Skeletal muscle tissue (tissue), 4 donors: ENCODE results near the gene UBAC2. TPM values are rescaled to one million over a fixed set of nuclear protein-coding genes. Genes with fewer than 3 reads are reported as not detected.
A peak's percentile ranks its signal among the peaks of the same experiment; 100 is the strongest.
"Not testable (repeated sequence)": the region's sequence is repeated elsewhere in the genome, so short reads cannot be mapped to it uniquely, and the experiment has no call there.

ENCODE experiments used
- H3K27ac ChIP-seq: one replicate; pipeline ENCODE4 v1.7.0; 2013; ENCODE audit warnings: mild to moderate bottlenecking, low read depth, low read length, inconsistent platforms
- H3K27me3 ChIP-seq, 3 donors: one replicate each; pipeline ENCODE4 v1.7.0; 2013; ENCODE audit warnings: low read length in 3 of 3; ENCODE audit not compliant: control insufficient read depth in 3 of 3, insufficient read depth in 3 of 3
- H3K36me3 ChIP-seq, 3 donors: one replicate each; pipeline ENCODE4 v1.7.0; 2013; ENCODE audit warnings: low read length in 3 of 3; ENCODE audit not compliant: control insufficient read depth in 3 of 3, insufficient read depth in 3 of 3
- H3K4me1 ChIP-seq, 3 donors: one replicate each; pipeline ENCODE4 v1.7.0; 2013; ENCODE audit warnings: low read length in 3 of 3, mild to moderate bottlenecking in 3 of 3; ENCODE audit not compliant: control insufficient read depth in 3 of 3, insufficient read depth in 3 of 3
- H3K4me3 ChIP-seq, 3 donors: one replicate each; pipeline ENCODE4 v1.7.0; 2013; ENCODE audit warnings: low read length in 3 of 3
- H3K9ac ChIP-seq, 3 donors: one replicate each; pipeline ENCODE4 v1.7.0; 2013; ENCODE audit warnings: low read length in 3 of 3, mild to moderate bottlenecking in 3 of 3, moderate library complexity in 2 of 3, low read depth in 1 of 3
- H3K9me3 ChIP-seq, 3 donors: one replicate each; pipeline ENCODE4 v1.7.0; 2013; ENCODE audit warnings: low read length in 3 of 3; ENCODE audit not compliant: control insufficient read depth in 3 of 3
- total RNA-seq: library from RNA; depleted of rRNA; stranded (reverse); fragments of >200 nt; gene quantifications from one replicate; pipeline ENCODE4 v1.2.3, GENCODE V29; 2014
- donor health status: Osteomylitis.

UBAC2 gene
- total RNA-seq, 1 donor from 2014 or later: 100 TPM

DNA sequence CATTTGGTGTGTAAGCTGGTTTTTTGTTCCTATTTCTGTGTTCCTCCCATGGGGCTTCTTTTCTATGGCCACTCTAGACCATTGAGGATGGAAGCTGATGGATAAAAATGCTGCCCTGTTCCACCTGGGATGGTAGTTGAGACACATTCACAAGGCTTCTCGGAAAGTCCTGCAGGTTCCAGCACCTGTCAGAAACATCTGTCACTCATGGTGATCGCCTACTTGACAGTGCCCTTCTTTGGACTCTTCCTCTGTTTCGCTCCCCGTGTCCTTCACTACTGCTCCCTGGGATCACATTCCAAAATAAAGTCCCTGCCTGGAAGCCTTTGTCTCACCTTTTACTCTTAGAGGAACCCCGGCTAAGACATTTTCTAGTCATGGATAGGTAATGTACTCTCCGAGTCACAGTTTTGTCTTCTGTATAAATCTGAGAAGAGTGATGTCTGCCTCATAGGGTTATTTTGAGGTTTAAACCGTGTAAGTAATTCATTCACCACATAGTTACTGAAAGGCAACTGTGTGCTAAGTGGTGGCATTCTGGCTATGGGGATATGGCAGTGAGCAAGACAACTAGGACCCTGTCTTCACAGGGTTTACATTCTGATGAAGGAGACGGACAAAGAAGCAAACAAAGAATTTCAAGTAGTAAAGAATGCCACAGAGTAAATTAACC lies 21.0 kb downstream of the UBAC2 start:
- Histone ChIP-seq H3K27me3 (no peaks in the 10 kb centered on the region), H3K36me3 (no peaks in the 10 kb centered on the region), H3K9me3 (no peaks in the 10 kb centered on the region), H3K27ac (peak overlapping the region; percentile 87), H3K9ac (peak overlapping the region in 1 of 3 donors; percentile 43), H3K4me1 (peaks cover 46 to 67% (median 47%) of the 10 kb centered on the region in 3 donors), H3K4me3 (peak overlapping the region; percentile 8 to 40 (median 38))

DNA sequence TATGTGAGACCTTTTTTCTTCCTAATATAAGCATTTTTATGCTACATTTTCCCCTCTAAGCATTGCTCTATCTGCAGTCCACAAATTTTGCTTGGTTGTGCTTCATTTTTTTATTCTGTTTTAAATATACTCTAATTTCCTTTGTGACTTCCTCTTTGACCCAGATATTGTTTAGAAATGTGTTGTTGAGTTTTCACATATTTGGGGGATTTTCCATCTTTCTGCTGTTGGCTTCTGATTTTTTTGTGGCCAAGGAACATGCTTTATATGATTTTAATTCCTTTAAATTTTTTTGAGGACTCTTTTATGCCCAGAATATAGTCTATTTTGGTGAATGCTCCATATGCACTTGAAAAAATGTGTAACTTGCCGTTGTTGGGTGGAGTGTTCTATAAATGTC lies 22.9 kb downstream of the UBAC2 start:
- H3K4me1 ChIP-seq: peaks cover 36 to 67% (median 41%) of the 10 kb centered on the region in 3 donors
- peak overlapping the region; percentile 87 for H3K27ac ChIP-seq
- no peak overlapping the region for H3K4me3 ChIP-seq
- H3K9ac ChIP-seq: no peak overlapping the region
- no peaks in the 10 kb centered on the region for H3K36me3 ChIP-seq
- H3K27me3 ChIP-seq: no peaks in the 10 kb centered on the region
- no peaks in the 10 kb centered on the region for H3K9me3 ChIP-seq

DNA sequence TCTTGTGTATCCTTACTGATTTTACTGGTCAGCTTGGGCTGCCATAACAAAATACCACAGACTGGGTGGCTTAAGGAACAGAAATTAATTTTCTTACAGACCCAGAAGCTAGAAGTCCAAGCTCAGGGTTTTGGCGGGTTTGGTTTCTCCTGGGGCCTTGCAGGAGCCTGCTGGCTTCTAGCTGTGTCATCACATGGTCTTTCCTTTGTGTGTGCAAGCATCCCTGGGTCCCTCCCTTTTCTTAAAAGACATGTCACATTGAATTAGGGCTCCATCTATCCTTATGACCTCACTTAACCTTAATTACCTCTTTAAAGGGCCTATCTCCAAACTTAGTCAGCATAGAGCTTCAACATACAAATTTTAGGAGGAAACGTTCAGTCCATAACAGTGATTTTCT lies 23.4 kb downstream of the UBAC2 start:
- Histone ChIP-seq H3K36me3 (no peaks in the 10 kb centered on the region), H3K27ac (peak overlapping the region; percentile 87), H3K9me3 (no peaks in the 10 kb centered on the region), H3K27me3 (no peaks in the 10 kb centered on the region), H3K4me3 (no peak overlapping the region), H3K4me1 (peaks cover 36 to 67% (median 40%) of the 10 kb centered on the region in 3 donors), H3K9ac (no peak overlapping the region)

DNA sequence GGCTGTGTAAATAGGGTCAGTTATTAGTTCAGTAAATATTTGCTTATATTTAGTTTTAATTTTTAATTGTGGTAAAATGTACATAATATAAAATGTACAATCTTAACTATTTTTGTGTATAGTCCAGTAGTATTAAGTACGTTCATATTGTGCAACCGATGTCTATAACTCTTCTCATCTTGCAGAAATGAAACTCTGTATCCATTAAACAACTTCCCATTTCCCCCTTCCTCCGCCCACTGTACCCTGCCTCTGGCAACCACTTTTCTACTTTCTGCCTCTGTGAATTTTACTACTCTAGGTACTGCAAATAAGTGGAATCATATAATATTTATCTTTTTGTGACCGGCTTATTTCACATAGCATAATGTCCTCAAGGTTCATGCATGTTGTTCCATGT lies 24.4 kb downstream of the UBAC2 start:
- Histone ChIP-seq H3K27ac (no peak overlapping the region), H3K36me3 (no peaks in the 10 kb centered on the region), H3K27me3 (no peaks in the 10 kb centered on the region), H3K4me3 (no peak overlapping the region), H3K9me3 (no peaks in the 10 kb centered on the region), H3K9ac (no peak overlapping the region), H3K4me1 (peaks cover 39 to 66% (median 45%) of the 10 kb centered on the region in 3 donors)

DNA sequence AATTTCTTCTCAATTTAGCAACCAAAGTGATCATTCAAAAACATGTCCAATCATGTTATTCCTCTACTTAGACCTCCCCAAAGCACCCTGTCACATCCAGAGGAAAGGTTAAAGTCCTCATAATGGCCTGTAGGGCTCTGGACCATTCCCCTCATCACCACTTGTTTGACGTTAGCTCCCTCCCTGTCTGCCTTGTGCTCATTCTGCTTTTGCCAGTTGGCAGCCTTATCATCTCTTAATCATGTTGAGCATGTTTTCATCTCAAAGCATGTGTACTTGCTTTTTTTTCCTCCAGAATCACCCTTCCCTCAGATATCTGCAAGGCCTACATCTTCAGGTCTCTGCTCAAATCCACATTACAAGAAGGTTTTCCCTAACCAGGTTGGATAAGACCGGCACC lies 25.9 kb downstream of the UBAC2 start:
- Histone ChIP-seq H3K9ac (no peak overlapping the region), H3K4me3 (no peak overlapping the region), H3K27ac (no peak overlapping the region), H3K36me3 (no peaks in the 10 kb centered on the region), H3K4me1 (peaks cover 34 to 65% (median 39%) of the 10 kb centered on the region in 3 donors), H3K27me3 (no peaks in the 10 kb centered on the region), H3K9me3 (no peaks in the 10 kb centered on the region)

DNA sequence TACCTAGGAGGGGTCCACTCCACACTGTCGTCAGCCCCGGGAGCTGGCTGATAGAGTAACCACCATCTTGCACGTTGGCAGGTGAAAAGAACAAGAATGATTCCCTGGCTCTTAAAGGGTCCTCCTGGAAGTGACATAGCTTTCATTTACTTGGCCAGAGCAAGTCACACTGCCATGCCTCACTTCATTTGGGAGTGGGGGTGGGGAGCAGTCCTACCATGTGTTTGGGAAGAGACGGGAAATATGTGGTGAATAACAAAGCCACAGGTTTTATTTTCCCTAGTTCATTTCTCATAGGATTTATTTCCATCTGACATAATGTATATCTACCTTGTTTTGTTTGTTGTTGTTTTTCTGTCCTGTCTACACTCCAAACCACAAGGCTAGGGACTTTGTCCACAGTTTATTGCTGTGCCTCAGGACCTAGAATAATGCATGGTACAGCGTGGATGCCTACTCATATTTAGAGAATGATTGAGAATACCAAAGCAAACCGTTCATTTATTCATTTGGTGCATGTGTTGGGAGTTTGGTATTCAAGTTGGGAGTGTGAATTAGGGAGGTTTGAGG lies 26.8 kb downstream of the UBAC2 start:
- no peaks in the 10 kb centered on the region for H3K27me3 ChIP-seq
- peaks cover 35 to 60% (median 37%) of the 10 kb centered on the region in 3 donors for H3K4me1 ChIP-seq
- H3K36me3 ChIP-seq: no peaks in the 10 kb centered on the region
- H3K9me3 ChIP-seq: no peaks in the 10 kb centered on the region
- H3K27ac ChIP-seq: peak overlapping the region; percentile 80
- H3K9ac ChIP-seq: no peak overlapping the region
- H3K4me3 ChIP-seq: no peak overlapping the region

DNA sequence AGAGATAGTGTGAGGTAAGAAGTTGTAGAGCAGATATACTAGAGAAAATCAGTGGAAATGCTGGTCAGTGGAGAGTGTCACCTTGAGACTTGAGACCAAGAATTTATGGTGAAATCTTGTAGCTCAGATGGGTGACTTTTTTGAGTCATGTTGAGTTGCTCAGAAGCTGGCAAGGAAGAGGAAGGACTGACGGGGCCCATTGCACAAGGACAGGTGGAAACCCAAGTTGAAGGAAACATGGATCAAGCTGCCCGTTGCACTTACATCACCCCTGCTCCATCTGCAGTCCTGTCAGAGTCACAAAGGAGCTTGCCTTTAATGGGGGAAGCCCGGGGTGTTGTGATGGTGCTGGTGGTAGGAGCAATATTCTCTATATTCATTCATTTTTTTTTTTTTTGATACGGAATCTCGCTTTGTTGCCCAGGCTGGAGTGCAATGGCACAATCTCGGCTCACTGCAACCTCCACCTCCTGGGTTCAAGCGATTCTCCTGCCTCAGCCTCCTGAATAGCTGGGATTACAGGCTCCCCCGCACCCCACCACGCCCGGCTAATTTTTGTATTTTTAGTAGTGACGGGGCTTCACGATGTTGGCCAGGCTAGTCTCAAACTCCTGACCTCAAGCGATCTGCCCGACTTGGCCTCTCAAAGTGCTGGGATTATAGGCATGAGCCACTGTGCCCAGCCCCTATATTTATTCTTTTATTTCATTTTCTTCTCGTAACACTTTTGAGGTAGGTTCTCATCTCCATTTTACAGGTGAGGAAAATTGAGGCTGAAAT lies 27.4 kb downstream of the UBAC2 start:
- peak overlapping the region; percentile 80 for H3K27ac ChIP-seq
- no peak overlapping the region for H3K9ac ChIP-seq
- H3K4me3 ChIP-seq: no peak overlapping the region
- H3K36me3 ChIP-seq: no peaks in the 10 kb centered on the region
- H3K9me3 ChIP-seq: no peaks in the 10 kb centered on the region
- peaks cover 35 to 57% (median 37%) of the 10 kb centered on the region in 3 donors for H3K4me1 ChIP-seq
- no peaks in the 10 kb centered on the region for H3K27me3 ChIP-seq

DNA sequence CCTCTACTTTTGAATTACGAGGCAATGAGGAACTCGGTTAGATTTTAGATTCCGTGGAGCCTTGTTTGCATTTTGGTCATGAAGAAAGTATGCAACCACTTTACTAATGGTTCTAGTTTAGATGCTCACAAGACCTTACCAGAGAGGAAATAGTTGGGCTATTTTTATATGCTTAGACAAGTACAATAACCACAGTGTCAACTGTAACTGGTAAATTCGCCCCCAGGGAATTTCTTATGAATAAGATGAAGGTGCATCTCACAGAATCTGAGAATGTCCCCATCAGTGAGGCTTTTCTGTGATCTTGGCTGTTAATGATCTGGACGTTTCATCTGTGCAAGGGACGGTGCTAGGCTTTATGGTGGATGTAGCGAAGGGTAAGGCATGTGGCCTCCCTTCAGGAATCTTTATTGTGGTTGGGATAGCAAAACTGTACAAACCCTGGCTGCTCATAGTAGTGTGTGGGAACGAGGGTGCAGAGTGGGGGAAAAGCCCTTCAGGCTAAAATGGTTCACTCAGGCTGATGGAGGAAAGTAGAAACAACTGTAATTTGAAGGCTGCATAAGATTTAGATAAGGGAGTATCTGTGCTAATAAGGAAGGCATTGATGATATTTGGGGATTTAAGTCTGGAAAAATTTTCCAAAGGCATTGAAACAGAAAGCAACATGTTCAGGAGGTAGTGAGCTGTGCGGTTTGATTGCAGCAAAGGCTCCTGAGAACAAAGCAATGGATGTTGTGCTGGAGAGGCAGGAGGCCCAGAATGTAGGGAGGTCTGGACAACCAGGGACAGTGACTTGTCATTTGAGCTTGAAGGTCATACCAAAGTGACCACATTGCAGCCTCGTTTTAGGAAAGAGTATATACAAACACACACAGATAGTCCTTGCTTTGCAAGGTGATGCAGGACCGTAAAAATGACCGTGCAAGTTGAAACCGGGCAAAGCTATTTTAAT lies 28.4 kb downstream of the UBAC2 start:
- H3K4me1 ChIP-seq: peaks cover 35 to 52% (median 35%) of the 10 kb centered on the region in 3 donors
- H3K9ac ChIP-seq: peak overlapping the region; percentile 25 to 63 (median 50)
- H3K27ac ChIP-seq: peak overlapping the region; percentile 80
- H3K4me3 ChIP-seq: peak overlapping the region in 2 of 3 donors; percentile 37 to 41
- H3K27me3 ChIP-seq: no peaks in the 10 kb centered on the region
- H3K36me3 ChIP-seq: no peaks in the 10 kb centered on the region
- H3K9me3 ChIP-seq: no peaks in the 10 kb centered on the region

DNA sequence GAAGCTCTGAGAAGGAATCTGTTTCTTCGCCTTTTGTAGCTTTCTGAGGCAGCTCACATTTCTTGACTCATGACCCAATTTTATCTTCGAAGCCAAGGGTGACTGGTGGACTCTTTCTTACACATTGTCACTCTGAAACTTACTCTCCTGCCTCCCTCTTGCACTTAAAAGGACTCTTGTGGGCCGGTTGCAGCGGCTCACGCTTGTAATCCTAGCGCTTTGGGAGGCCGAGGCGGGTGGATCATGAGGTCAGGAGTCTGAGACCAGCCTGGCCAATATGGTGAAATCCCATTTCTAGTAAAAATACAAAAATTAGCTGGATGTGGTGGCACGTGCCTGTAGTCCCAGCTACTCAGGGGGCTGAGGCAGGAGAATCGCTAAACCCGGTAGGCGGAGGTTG lies 29.9 kb downstream of the UBAC2 start:
- H3K27me3 ChIP-seq, H3K36me3 ChIP-seq, H3K9me3 ChIP-seq, H3K4me3 ChIP-seq, H3K9ac ChIP-seq: not testable (repeated sequence)
- Histone ChIP-seq H3K4me1 (peaks cover 29 to 46% (median 32%) of the 10 kb centered on the region in 3 donors), H3K27ac (peak overlapping the region; percentile 80)
